Spleen (tissue), 7 donors: ENCODE measurements around the gene NOP9.

Source experiments
- CTCF ChIP-seq, 11 experiments: fragments of 200-600 bp in 7 of 11; fragments of 450-650 bp in 4 of 11; sonication (generic) in 4 of 11; IDR thresholded peaks in 8 of 11; conservative IDR thresholded peaks in 3 of 11; 1 replicate in 7 of 11; 2 replicates in 4 of 11; pipeline versions ENCODE4 v1.4.0 to v1.8.0; 2016 to 2021; ENCODE audit warnings: antibody characterized with exemption in 11 of 11, inconsistent platforms in 4 of 11, mild to moderate bottlenecking in 1 of 11
- POLR2A ChIP-seq, 3 donors: fragments of 450-650 bp; IDR thresholded peaks; one replicate each; pipeline ENCODE4 v1.5.1; 2017; ENCODE audit warnings: antibody characterized with exemption in 3 of 3, mild to moderate bottlenecking in 1 of 3
- POLR2AphosphoS5 ChIP-seq, 3 donors: sonication (generic); formaldehyde crosslinking; IDR thresholded peaks; one replicate each; pipeline ENCODE4 v1.5.1; 2017; ENCODE audit warnings: antibody characterized with exemption in 3 of 3
- donor health status: DM: no; HTN: no; CAD: no; lungs with moderate emphysema.
- donor health status: DM: no; HTN: no; CAD: no.
- donor health status: DM: no; HTN: no; CAD: no.

GRCh38 chr14:24353559-24354481 lies 54.2 kb downstream of the NOP9 start:
- TF ChIP-seq CTCF (IDR thresholded peaks at IDR 0.05 in 8 of 11, conservative IDR thresholded peaks at IDR 0.05 in 3 of 11) (no peak), POLR2A (IDR thresholded peaks at IDR 0.05) (no peak), POLR2AphosphoS5 (IDR thresholded peaks at IDR 0.05) (no peak)
